IPS-20b (cell line): ENCODE results near the gene GRB2.
A peak's percentile ranks its signal among the peaks of the same experiment; 100 is the strongest.

Experiments
- H3K27ac ChIP-seq: one replicate; pipeline ENCODE4 v1.5.1; 2013; ENCODE audit warnings: low read length
- H3K27me3 ChIP-seq: 2 replicates; pipeline ENCODE4 v1.6.1; 2013; ENCODE audit warnings: mild to moderate bottlenecking, low read length, inconsistent platforms; ENCODE audit not compliant: insufficient read depth
- H3K36me3 ChIP-seq: 2 replicates; pipeline ENCODE4 v1.6.1; 2013; ENCODE audit warnings: low read depth, mild to moderate bottlenecking, inconsistent platforms, low read length, moderate library complexity; ENCODE audit not compliant: insufficient read depth
- H3K4me1 ChIP-seq: 2 replicates; pipeline ENCODE4 v1.6.1; 2013; ENCODE audit warnings: mild to moderate bottlenecking, control low read depth, inconsistent platforms, low read length, moderate library complexity; ENCODE audit not compliant: insufficient read depth
- H3K4me3 ChIP-seq: 2 replicates; pipeline ENCODE4 v1.5.1; 2013; ENCODE audit warnings: mild to moderate bottlenecking, low read length, inconsistent platforms
- H3K9ac ChIP-seq: 2 replicates; pipeline ENCODE4 v1.6.1; 2013; ENCODE audit warnings: low read depth, mild to moderate bottlenecking, inconsistent platforms, low read length, moderate library complexity
- H3K9me3 ChIP-seq: 2 replicates; pipeline ENCODE4 v1.6.1; 2013; ENCODE audit warnings: mild to moderate bottlenecking, low read depth, low read length, inconsistent platforms; ENCODE audit not compliant: insufficient read depth

Gene GRB2

GRCh38 chr17:75410141-75410540 is 4.7 kb upstream of the GRB2 start:
- Histone ChIP-seq H3K4me3 (no peak overlapping the region), H3K36me3 (no peaks in the 10 kb centered on the region), H3K4me1 (peaks cover 2% of the 10 kb centered on the region; the same call in 1 of the 2 replicates), H3K27me3 (no peaks in the 10 kb centered on the region), H3K27ac (no peak overlapping the region), H3K9ac (no peak overlapping the region), H3K9me3 (no peaks in the 10 kb centered on the region)

GRCh38 chr17:75407655-75408352 is 2.3 kb upstream of the GRB2 start:
- Histone ChIP-seq H3K36me3 (no peaks in the 10 kb centered on the region), H3K9me3 (no peaks in the 10 kb centered on the region), H3K4me3 (no peak overlapping the region), H3K27me3 (no peaks in the 10 kb centered on the region), H3K4me1 (peaks cover 2% of the 10 kb centered on the region; the same call in 1 of the 2 replicates), H3K9ac (no peak overlapping the region), H3K27ac (no peak overlapping the region)

GRCh38 chr17:75406222-75406615 is 741 bp upstream of the GRB2 start:
- H3K36me3 ChIP-seq = no peaks in the 10 kb centered on the region
- H3K4me1 ChIP-seq = no peaks in the 10 kb centered on the region
- no peak overlapping the region for H3K9ac ChIP-seq
- no peaks in the 10 kb centered on the region for H3K27me3 ChIP-seq
- no peak overlapping the region for H3K27ac ChIP-seq
- no peaks in the 10 kb centered on the region for H3K9me3 ChIP-seq
- peak overlapping the region; percentile 70 for H3K4me3 ChIP-seq

GRCh38 chr17:75404731-75405364 is 630 bp downstream of the GRB2 start:
- H3K4me3 ChIP-seq = peak overlapping the region; percentile 98
- H3K9me3 ChIP-seq = no peaks in the 10 kb centered on the region
- H3K27ac ChIP-seq = no peak overlapping the region
- peak overlapping the region; percentile 88 for H3K9ac ChIP-seq
- no peaks in the 10 kb centered on the region for H3K27me3 ChIP-seq
- no peaks in the 10 kb centered on the region for H3K4me1 ChIP-seq
- H3K36me3 ChIP-seq = no peaks in the 10 kb centered on the region

- peak overlapping the region; percentile 98 for H3K4me3 ChIP-seq
- H3K27me3 ChIP-seq = no peaks in the 10 kb centered on the region
- no peaks in the 10 kb centered on the region for H3K4me1 ChIP-seq
- no peaks in the 10 kb centered on the region for H3K9me3 ChIP-seq
- no peaks in the 10 kb centered on the region for H3K36me3 ChIP-seq
- peak overlapping the region; percentile 88; the same call in 1 of the 2 replicates for H3K9ac ChIP-seq
- no peak overlapping the region for H3K27ac ChIP-seq
These were observed 1.2 kb downstream of the GRB2 start for GRCh38 chr17:75404223-75404730.

GRCh38 chr17:75403131-75403530 is 2.3 kb downstream of the GRB2 start:
- no peak overlapping the region for H3K9ac ChIP-seq
- no peaks in the 10 kb centered on the region for H3K9me3 ChIP-seq
- no peak overlapping the region for H3K4me3 ChIP-seq
- H3K27ac ChIP-seq = no peak overlapping the region
- no peaks in the 10 kb centered on the region for H3K36me3 ChIP-seq
- no peaks in the 10 kb centered on the region for H3K27me3 ChIP-seq
- no peaks in the 10 kb centered on the region for H3K4me1 ChIP-seq

- Histone ChIP-seq H3K9ac (no peak overlapping the region), H3K4me1 (no peaks in the 10 kb centered on the region), H3K27ac (no peak overlapping the region), H3K36me3 (no peaks in the 10 kb centered on the region), H3K9me3 (no peaks in the 10 kb centered on the region), H3K4me3 (no peak overlapping the region), H3K27me3 (no peaks in the 10 kb centered on the region)
These were observed 3.5 kb downstream of the GRB2 start for GRCh38 chr17:75402026-75402425.

GRCh38 chr17:75400326-75400939 is 5.0 kb downstream of the GRB2 start:
- H3K27ac ChIP-seq = no peak overlapping the region
- H3K9ac ChIP-seq = no peak overlapping the region
- no peak overlapping the region for H3K4me3 ChIP-seq
- peaks cover 2% of the 10 kb centered on the region; the same call in 1 of the 2 replicates for H3K4me1 ChIP-seq
- H3K9me3 ChIP-seq = no peaks in the 10 kb centered on the region
- no peaks in the 10 kb centered on the region for H3K27me3 ChIP-seq
- no peaks in the 10 kb centered on the region for H3K36me3 ChIP-seq

- no peaks in the 10 kb centered on the region for H3K9me3 ChIP-seq
- H3K4me1 ChIP-seq = peaks cover 9% of the 10 kb centered on the region; the same call in 1 of the 2 replicates
- no peak overlapping the region for H3K27ac ChIP-seq
- H3K9ac ChIP-seq = no peak overlapping the region
- H3K36me3 ChIP-seq = no peaks in the 10 kb centered on the region
- H3K27me3 ChIP-seq = no peaks in the 10 kb centered on the region
- H3K4me3 ChIP-seq = no peak overlapping the region
These were observed 7.2 kb downstream of the GRB2 start for GRCh38 chr17:75398279-75398678.

- H3K9ac ChIP-seq = no peak overlapping the region
These were observed 8.3 kb downstream of the GRB2 start for GRCh38 chr17:75397217-75397616.

GRCh38 chr17:75396796-75397195 is 8.7 kb downstream of the GRB2 start:
- Histone ChIP-seq H3K27ac (no peak overlapping the region), H3K36me3 (peaks cover 9% of the 10 kb centered on the region; the same call in 1 of the 2 replicates), H3K27me3 (no peaks in the 10 kb centered on the region), H3K4me1 (peaks cover 18% of the 10 kb centered on the region; the same call in 1 of the 2 replicates), H3K9me3 (no peaks in the 10 kb centered on the region), H3K9ac (no peak overlapping the region), H3K4me3 (no peak overlapping the region)

More at GRCh38 chr17:75397217-75397616, 8.3 kb downstream of the GRB2 start:
- no peaks in the 10 kb centered on the region for H3K9me3 ChIP-seq
- H3K36me3 ChIP-seq = peaks cover 6% of the 10 kb centered on the region; the same call in 1 of the 2 replicates
- no peak overlapping the region for H3K4me3 ChIP-seq
- no peak overlapping the region for H3K27ac ChIP-seq
- H3K27me3 ChIP-seq = no peaks in the 10 kb centered on the region
- H3K4me1 ChIP-seq = peaks cover 15% of the 10 kb centered on the region; the same call in 1 of the 2 replicates
